Ishikawa (cell line): ENCODE measurements around the gene RFX4.

ENCODE experiments used
- EP300 ChIP-seq: IDR thresholded peaks from 2 replicates; pipeline ENCODE4 v1.6.1; 2012; ENCODE audit warnings: borderline replicate concordance
- TAF1 ChIP-seq: IDR thresholded peaks from 2 replicates; pipeline ENCODE4 v1.6.1; 2012; ENCODE audit warnings: low read depth, mild to moderate bottlenecking
- TCF12 ChIP-seq: IDR thresholded peaks from 2 replicates; pipeline ENCODE4 v1.6.1; 2012; ENCODE audit warnings: low read depth
- TEAD4 ChIP-seq: IDR thresholded peaks from 2 replicates; pipeline ENCODE4 v1.6.1; 2012
- TF ChIP-seq, protein P1 (sequence below): IDR thresholded peaks from 2 replicates; pipeline ENCODE4 v1.6.1; 2012; ENCODE audit warnings: low read depth, mild to moderate bottlenecking
- TF ChIP-seq, protein P2 (sequence below): IDR thresholded peaks from 2 replicates; pipeline ENCODE4 v1.6.1; 2012

DNA sequence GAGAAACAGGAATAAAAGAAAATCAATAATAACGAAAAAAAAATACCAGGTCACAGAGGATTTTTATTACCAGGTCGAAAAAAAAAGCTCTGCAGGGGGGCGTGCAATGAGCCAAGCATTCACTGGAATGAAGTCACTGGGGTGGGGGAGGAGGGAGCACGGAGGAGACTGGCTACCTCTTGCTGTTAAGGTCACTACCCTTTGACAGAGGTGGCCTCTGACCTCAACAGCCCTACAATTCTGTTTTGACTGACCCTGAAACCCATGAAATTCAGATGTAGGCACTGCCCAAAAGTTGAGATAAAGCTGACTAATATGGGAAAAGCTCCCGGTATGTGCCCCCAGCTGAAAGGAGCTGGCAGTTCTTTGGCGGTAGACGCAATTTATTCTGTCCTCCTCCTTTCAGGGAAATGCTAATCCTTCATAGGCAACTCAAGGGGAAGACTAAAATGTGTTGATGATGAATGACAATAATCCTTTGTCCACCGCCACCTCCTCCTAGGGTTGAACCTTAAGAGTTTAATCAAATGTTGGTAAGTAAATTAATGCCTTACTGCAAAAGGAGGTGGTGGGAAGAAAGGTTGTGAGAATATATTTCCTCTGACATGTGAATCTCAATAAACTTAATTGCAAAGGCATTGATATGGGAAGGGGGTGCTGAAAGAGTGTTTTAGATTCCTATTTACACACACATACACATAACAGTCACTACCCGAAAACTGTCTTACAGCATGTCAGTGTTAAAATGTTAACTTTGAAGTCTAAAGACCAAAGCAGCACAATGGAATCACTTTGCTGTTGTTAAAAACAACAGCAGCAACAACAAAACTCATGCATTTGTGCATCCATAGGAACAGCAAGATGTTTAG, 185.4 kb downstream of the RFX4 start:
- TF ChIP-seq EP300 = peak; percentile 61; the same call in 1 of the 2 replicates
- no peak for TF ChIP-seq TAF1
- TF ChIP-seq, protein P1, sequence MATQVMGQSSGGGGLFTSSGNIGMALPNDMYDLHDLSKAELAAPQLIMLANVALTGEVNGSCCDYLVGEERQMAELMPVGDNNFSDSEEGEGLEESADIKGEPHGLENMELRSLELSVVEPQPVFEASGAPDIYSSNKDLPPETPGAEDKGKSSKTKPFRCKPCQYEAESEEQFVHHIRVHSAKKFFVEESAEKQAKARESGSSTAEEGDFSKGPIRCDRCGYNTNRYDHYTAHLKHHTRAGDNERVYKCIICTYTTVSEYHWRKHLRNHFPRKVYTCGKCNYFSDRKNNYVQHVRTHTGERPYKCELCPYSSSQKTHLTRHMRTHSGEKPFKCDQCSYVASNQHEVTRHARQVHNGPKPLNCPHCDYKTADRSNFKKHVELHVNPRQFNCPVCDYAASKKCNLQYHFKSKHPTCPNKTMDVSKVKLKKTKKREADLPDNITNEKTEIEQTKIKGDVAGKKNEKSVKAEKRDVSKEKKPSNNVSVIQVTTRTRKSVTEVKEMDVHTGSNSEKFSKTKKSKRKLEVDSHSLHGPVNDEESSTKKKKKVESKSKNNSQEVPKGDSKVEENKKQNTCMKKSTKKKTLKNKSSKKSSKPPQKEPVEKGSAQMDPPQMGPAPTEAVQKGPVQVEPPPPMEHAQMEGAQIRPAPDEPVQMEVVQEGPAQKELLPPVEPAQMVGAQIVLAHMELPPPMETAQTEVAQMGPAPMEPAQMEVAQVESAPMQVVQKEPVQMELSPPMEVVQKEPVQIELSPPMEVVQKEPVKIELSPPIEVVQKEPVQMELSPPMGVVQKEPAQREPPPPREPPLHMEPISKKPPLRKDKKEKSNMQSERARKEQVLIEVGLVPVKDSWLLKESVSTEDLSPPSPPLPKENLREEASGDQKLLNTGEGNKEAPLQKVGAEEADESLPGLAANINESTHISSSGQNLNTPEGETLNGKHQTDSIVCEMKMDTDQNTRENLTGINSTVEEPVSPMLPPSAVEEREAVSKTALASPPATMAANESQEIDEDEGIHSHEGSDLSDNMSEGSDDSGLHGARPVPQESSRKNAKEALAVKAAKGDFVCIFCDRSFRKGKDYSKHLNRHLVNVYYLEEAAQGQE = no peak
- TF ChIP-seq, protein P2, sequence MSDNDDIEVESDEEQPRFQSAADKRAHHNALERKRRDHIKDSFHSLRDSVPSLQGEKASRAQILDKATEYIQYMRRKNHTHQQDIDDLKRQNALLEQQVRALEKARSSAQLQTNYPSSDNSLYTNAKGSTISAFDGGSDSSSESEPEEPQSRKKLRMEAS = no peak
- peak; percentile 49; the same call in 1 of the 2 replicates for TF ChIP-seq TCF12
- TF ChIP-seq TEAD4 = peak; percentile 78
